NCI-H2227 (cell line): ENCODE measurements around the gene ARPC1A.
"Not testable (repeated sequence)": the region's sequence is repeated elsewhere in the genome, so short reads cannot be mapped to it uniquely, and the experiment has no call there.

Experiments used
- DNase-seq: peaks from one replicate; lab custom pipeline; 2025; ENCODE audit not compliant: unreplicated experiment; lab: John Stamatoyannopoulos, UW

Gene ARPC1A

GRCh38 chr7:99368750-99369389 lies 43.2 kb downstream of the ARPC1A start:
- no peak for DNase-seq

GRCh38 chr7:99369767-99370391 lies 44.2 kb downstream of the ARPC1A start:
- DNase-seq: no peak

- no peak for DNase-seq
These were observed 45.8 kb downstream of the ARPC1A start for GRCh38 chr7:99371376-99371920.

- DNase-seq: no peak
These were observed 46.8 kb downstream of the ARPC1A start for GRCh38 chr7:99372275-99373090.

- DNase-seq: no peak
These were observed 47.7 kb downstream of the ARPC1A start for GRCh38 chr7:99373091-99374066.

- peak; percentile 81 for DNase-seq
These were observed 48.7 kb downstream of the ARPC1A start, which contains the start of gene ARPC1B for GRCh38 chr7:99374111-99375064. Gene ARPC1B, plus strand, starts transcription at chr7:99374730. Its CDS starts 10,985 bp downstream, at chr7:99385715.

- peak; percentile 78 for DNase-seq
These were observed 49.5 kb downstream of the ARPC1A start for GRCh38 chr7:99375070-99375807.

- DNase-seq: peak; percentile 29
These were observed 53.4 kb downstream of the ARPC1A start for GRCh38 chr7:99379043-99379577.

- DNase-seq: not testable (repeated sequence)
These were observed 54.0 kb downstream of the ARPC1A start for GRCh38 chr7:99379693-99380031.

- DNase-seq: peak; percentile 25
These were observed 54.5 kb downstream of the ARPC1A start for GRCh38 chr7:99380032-99380822.

GRCh38 chr7:99380823-99381663 lies 55.3 kb downstream of the ARPC1A start:
- DNase-seq: no peak

GRCh38 chr7:99381664-99382075 lies 56.0 kb downstream of the ARPC1A start:
- no peak for DNase-seq

- DNase-seq: no peak
These were observed 57.5 kb downstream of the ARPC1A start for GRCh38 chr7:99383203-99383602.

- DNase-seq: no peak
These were observed 58.2 kb downstream of the ARPC1A start for GRCh38 chr7:99383791-99384370.

- DNase-seq: no peak
These were observed 58.8 kb downstream of the ARPC1A start for GRCh38 chr7:99384523-99384922.

- no peak for DNase-seq
These were observed 59.9 kb downstream of the ARPC1A start for GRCh38 chr7:99385564-99385963.
